HTERT RPE-1 (cell line): ENCODE data around the gene TMEM117.

Source experiments
- in situ Hi-C: fragments of 300-500 bp; cut with MboI; formaldehyde crosslinking; loops from 4 replicates; pipeline ENCODE4 v1.14.3; 2020; ENCODE audit warnings: low sequenced_read_pairs

Gene TMEM117

DNA sequence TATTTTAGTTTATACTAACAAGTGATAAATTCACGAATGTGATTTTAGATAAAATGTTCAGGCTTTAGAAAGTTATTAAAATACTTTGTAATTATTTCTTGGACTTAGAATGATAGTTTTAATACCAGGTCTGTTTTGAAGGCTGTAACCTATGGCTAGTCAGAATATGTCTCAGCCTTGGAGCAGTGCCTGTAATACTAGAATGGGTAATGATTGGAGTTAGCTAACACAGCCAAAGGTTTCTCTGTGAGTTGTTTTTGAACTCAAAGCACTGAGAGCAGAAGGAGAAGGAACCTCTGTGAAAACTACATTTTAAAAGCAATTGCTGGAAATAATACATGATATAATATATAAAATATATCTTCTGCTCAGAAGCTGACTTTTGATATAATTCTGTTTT lies 110.1 kb downstream of the TMEM117 start:
- in situ Hi-C loops = no loop called here

DNA sequence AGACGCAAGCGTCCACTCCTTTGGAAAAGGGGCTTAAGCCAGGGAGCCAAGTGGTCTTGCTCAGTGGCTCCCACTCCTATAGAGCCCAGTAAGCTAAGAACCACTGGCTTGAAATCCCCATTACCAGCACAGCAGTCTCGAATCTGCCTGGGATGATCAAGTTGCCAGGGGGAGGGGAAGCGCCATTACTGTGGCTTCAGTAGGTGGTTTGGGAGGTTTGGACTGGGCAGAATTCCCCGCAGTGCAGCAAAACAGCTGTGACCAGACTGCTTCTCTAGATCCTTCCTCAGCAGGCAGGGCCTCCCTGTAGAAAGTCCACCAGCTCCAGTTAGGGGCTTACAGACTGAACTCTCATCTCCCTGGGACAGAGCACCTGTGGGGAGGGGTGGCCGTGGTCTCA lies 115.4 kb downstream of the TMEM117 start:
- in situ Hi-C loops = no loop called here

DNA sequence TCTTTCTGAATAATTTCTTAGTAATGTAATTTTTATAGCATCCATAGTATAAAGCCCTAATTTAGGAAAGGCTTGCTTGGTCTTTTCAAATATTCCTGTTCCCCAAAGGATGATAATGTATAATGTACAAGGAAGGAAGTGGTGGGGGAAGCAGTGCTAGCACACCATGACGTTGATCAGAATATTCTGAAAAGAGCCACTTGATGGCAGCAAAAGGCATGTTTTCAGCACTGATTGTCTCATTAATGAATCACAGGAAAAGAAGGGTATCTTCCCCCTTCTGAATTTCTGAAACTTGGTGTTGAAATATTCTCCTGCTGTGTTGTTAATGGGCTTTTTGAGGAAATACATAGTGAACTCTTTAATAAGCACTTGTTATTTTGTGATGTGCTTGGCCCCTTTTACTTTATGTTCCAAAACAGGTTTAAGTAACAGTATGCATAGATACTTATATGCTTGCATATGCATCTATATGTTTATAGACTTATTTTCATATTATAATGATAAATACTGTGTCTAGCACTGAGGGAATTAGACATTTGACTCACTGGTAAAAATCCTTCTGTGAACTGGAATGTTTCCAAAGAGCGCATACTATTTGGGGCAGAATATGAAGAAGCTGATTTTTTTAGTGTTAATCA lies 122.0 kb downstream of the TMEM117 start:
- in situ Hi-C loops = no loop called here

DNA sequence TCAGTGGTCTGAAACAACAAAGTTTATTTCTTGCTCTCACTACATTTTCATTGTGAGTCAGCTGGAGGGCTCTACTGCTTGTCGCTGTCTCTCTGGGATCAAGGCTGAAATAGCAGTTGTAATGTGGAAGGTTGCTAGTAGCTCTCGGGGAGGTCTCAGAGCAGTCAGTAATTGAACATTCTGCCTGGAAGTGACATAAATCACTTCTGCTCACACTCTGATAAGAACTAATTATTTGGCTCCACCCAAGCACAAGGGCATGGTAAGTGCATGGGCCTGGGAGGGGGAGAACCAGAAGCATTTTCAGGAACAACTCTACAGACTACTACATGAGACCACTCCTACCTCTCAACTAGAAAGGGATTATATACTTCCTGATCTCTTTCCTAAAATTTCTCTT lies 128.2 kb downstream of the TMEM117 start:
- in situ Hi-C loops = no loop called here

DNA sequence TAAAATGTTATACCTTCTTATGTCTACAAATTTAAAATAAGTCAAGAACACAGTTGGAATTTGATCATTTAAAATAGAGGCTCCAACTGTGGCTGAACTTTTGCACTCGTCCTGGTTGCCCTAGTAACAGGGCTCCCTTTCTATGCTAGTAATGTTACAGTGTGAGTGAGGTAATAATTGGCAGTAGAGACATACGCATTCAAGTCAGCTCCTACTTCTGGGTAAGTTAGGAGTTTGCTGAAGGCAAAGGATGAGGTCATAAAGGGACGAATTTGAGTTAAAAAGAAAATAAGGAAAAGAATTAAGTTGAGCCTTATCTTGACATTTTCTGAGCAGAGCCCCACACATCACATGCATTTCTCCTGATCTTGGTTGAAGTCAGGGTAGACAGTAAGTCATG lies 129.1 kb downstream of the TMEM117 start:
- in situ Hi-C loops = no loop called here

DNA sequence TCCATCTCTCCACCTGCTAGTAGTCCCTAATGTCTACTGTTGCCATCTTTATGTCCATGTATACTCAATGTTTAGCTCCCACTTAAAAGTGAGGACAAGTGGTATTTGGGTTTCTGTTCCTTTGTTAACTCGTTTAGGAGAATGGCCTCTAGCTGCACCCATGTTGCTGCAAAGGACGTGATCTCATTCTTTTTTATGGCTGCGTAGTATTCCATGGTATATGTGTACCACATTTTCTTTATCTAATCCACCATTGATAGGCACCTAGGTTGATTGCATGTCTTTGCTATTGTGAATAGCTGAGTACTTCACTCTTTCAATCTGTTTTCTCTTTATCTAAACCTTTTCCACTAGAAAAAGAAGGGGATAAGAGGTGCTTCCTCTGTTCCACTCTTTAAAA lies 130.0 kb downstream of the TMEM117 start:
- in situ Hi-C loops = no loop called here

DNA sequence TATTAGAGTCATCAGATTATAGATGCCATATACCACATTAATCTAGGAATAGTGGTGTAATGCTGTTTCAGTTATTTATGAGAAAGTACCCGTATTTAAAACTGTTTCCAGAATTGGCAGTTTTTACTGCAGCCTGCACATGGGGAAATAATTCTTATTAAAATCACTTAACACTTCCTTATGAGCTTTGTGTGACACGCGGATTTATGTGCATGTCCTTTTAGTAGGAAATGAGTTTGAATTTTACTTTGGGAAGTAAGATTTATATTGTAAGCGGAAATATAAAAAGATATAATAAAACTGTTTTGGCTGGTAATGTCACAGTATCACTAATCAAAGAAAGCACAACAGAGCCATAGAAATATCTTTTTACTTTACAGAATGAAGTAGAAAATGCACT lies 132.9 kb downstream of the TMEM117 start:
- in situ Hi-C loops = no loop called here

DNA sequence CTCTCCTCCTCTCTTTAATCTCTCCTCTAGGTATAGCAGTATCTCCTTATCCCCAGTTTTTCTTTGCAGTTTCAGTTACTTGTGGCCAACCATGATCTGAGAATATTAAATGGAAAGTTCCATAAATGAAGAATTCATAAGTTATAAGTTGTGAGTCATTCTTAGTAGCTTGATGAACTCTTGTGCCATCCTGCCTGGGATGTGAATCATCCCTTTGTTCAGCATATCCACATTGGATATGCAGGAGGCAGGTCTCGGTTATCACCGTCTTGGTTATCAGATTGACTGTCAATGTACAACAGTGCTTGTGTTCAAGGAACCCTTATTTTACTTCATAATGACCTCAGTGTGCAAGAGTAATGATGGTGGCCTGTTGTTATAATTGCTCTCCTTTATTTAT lies 134.0 kb downstream of the TMEM117 start:
- in situ Hi-C loops = no loop called here

DNA sequence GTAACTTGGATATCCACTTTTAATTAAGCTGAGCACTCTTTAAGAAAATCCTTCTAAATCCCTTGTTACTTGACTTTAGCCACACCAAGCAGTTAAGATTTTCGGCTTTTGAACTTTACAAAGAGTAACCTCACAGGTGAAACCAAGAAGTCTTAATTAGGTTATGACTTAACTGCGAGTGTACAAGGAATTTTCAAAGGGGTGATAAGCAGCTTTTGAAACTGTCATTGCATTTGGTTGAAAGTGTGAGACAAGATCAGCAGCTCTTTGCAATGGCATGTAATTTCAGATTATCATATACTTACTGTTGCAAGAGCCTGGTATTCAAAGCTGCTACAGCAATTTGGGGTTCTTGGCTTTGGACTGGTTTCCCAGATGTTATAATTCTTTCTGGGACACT lies 137.5 kb downstream of the TMEM117 start:
- in situ Hi-C loops = no loop called here

DNA sequence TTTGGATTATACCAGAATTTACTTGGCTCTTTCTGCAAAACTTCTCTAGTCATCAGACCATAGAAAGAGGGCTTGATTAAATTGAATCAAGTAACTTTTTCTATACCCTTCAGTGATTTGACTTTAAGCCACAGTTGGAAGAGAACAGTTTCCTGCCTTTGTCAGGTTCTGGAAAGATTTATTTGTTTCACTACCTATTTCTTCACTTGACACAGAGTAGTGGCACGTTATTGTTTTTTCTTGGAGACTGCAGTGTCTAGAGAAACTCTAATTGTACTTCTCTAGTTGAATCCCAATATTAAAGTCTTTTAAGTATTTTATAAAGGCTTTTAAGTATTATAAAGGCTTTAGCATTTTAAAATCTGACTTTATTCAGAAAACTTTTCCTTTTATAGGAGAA lies 138.1 kb downstream of the TMEM117 start:
- in situ Hi-C loops = no loop called here

DNA sequence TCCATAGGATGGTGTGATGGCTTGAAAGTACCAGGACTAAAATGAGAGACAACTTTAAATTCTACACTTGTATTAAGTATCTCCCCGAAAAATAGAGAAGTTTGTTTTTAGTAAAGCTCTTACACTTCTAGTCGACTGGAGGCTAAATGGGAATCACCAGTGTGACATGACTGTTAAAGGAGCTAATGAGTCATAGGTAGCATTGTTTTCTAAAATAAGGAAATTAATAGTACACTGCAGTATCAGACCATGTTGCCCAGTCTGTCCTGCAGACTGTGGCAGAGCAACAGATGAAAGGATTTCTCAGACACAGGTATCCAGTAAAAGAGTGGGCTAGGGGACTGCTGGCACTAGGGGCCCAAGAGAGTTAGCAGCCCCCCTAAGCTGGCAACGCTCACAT lies 140.1 kb downstream of the TMEM117 start:
- in situ Hi-C loops = no loop called here

DNA sequence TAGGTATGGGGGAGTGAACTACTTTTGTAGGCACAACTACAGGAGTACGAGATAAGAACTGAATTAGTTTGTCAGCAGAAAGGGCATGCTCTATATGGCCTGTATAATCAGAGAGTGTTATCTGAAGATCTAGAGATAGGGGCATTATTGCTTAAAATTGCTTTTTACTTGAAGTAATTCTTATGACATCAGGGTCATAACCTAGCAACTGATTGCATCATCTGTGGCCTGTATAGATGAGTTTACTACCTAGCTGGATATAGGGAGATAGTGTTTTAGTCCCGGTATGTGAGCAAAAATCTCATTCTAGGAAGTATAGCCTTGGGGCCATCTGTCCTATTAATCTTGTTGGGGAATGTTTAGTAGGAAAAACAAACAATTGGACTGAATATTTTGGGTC lies 142.7 kb downstream of the TMEM117 start:
- in situ Hi-C loops = no loop called here

DNA sequence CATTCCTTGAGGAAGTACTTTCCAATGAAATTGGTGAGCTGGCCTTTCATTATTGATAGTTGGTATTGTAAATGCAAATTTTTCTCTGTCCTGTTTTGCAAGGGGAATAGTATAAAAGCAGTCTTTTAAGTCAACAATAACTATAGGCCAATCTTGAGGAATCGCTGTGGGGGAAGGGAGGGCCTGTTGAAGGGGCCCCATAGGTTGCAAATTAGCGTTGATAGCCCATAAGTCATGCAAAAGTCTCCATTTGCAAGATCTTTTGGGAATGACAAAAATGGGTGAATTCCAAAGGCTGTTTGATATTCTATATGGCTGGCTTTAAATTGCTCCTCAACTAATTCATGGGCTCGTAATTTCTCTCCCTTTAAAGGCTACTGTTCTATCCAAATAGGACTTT lies 143.6 kb downstream of the TMEM117 start:
- in situ Hi-C loops = no loop called here

DNA sequence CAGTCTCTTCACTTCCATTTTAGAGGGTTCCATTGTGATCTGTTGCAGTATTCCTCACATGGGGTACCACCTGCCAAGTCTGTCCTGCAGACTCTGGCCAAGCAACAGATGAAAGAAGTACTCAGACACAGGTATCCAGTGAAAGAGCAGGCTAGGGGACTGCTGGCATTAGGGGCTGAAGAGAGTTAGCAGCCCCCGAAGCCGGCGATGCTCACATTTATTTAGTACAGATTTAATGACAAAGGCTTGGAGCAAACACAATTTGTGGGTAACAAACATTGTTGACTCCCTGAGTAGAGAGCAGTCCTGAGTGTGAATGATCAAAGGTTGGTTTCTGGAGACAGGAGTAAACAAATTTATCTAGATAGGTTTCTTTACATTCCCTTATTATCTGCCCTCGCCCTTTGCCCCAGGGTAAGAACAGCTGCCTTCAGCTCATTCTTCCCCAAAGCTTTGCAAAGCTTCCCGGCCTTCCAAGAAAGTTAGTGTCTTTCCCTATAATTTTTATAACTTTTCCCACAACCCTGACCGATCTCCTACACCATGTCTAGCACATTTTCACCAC lies 144.8 kb downstream of the TMEM117 start:
- in situ Hi-C loops = no loop called here

DNA sequence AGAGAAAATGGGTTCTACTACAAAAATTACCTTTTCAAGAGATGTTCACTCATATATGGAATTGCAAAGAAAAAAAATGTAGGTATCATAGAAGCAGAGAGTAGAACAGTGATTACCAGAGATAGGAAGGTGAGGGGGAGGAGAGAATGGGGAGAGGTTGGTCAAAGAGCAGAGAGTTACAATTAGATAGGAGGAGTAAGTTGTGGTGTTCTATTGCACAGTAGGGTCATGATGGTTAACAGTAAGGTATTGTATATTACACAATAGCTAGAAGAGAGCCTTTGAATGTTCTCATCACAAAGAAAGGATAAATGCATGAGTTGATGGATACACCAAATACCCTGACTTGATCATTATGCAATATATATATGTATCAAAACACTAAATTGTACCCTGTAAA lies 145.8 kb downstream of the TMEM117 start:
- in situ Hi-C loops = no loop called here

DNA sequence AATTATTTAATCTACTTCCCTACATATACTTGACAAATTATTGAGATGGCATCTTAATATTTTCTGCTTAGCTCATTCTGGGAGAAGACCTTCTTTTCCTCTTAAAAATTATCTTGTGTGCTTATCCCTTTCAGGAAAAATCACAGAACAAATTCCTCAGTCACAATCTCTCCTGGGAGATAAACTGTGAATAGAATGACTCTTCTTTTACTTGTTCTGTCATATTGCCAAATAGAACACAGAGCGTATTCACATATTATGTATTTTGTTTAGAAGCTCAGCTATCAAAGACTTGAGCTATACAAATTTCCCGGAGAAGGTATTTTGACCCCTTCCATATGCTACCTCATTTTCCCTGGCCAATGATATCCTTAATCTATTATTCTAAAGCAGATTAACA lies 146.7 kb downstream of the TMEM117 start:
- in situ Hi-C loops = no loop called here

DNA sequence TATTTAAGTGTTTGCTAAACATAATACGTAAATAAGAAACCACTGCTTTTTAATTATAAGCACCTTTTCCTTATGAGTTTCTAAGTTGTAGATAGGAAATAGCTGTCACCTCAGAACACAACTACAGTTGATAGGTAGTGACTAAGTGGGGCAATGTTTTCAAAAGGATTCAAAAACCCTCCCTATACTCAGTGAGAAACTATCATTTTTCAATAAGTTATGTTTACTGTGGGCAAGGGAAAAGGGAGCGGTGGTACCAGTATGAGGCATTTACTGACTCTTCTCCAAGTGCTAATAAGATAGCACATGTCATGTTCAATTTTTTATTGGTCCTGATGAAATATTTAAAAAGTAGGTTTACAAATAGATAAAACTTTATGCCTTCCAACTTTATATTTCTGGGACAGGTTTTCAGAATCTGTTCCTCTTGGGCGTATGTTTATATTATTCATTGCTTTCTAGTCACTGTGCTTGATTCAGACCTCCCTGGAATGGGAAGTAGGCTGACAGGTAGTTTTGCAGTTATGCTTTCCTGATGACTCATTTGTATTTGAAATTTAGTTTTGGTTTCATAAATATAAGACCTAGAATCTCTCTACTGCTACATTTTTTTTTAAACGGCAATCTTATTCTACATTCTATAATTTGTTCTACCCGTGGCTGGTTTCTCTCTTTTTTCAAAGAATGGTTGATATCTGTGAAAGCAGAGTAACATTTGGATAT lies 153.1 kb downstream of the TMEM117 start:
- in situ Hi-C loops = no loop called here

DNA sequence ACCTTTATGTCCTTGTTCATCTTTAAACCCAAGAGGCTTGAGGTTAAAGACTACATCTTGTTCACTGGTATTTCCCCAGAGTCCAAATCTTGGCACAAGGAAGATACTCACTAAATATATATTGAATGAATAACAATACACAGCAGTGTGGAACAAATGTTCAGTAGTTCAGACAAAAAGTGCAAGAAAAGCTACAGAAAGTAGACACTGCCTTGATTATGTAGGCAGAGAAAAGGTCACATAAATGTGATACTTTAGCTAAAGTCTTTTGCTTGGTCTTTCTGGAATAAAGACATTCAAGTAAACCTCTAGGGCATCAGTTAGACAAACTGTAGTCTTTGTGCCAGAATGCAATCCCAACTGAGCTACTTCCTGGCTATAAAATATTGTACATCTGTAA lies 157.0 kb downstream of the TMEM117 start:
- in situ Hi-C loops = no loop called here

DNA sequence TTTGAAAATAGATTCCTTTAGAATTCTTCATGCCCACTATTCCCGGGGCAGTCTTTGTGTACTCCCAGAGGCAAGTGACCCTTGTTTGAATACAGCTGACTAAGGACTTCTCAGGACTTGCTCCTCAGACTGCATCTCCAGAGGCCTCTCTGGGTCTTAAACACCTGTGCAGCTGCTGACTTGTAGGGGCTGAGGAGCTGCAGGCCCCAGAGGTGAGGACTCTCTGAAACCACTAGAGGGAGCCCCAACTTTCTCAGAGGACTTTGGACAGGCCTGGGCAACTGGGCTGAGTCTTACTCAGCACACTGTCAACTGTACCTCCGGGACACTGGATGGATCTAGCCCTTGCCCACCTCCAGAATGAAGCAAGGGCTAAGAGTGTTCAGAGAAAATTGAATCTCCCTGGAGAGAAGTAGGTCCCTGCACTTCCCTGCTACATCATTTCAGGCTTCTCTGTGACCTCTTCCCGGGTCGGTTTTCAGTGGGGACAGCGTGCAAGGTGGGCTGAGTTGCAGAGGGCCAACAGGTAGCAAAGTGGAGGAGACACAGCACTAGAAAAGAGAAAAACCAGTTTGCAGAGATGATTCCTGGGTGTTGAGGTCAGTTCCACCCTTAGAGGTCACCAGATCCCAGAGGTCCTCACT lies 164.6 kb downstream of the TMEM117 start:
- in situ Hi-C loops = no loop called here

DNA sequence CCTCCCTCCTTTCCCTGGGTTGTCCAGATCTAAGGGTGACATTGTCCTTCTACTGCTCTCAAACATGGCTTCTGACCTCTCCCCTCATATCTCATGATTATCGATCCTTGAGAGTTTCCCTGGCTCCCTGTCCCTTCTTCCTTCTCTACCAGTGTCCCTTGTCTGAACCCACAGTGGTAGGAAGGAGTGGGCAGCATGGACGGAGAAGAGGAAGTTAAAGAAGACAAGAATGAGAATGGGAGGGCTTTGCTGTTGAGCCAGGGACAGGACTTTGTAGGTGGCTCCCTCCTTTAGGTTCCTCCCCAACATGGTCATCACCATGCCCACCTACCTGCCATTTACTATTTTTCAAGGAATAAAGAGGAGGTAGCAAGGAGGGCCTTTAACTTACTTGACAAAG lies 166.7 kb downstream of the TMEM117 start:
- in situ Hi-C loops = no loop called here

DNA sequence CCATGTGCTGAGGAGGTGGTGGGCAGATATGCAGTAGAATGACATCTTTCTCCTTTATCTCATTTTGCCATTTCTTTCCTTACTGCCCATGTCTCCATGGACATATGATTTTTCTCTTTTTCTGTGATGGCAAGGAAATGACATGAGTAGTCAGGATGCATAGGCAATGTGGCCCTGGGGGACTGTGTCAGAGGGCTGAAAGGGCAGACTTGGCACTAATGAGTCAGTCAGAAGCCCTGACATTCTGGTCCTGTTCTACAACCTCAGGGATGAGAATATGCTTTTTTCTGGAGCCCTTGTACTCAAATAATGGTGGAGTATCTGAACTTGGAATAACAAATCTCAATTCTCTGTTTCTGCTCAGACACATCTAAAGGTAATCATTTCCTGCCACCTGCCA lies 167.8 kb downstream of the TMEM117 start:
- in situ Hi-C loops = no loop called here

DNA sequence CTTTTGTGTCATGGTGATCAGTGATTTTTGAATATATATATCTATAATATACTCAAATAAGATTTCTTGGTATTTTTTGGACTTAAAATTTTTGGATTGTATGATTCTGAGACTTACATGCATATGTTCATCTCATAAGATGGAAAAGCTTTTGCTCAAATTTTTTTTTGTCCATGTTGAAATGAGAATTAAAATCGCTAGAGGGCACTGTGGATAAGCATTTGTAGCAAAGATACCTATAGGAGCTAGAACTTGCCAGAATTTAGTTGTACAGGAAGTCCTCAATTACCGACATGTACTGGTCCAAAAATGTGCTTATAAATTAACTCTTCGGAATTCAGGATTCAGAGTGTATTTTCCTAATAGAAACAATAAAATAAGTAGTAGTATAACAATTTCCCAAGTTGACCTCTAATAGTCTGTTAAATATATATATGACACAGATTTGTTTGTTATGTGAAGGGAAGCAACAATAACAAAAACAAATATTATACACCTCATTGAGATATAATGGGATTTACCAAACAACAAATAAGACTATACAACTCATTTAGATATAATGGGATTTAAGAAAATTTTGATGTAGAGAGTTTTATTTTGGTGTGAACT lies 179.6 kb downstream of the TMEM117 start:
- in situ Hi-C loops = no loop called here
